Adipose tissue (tissue), 3 donors: Measurements from ENCODE around the gene HSD11B1. TPM values are rescaled to one million over a fixed set of nuclear protein-coding genes. Genes with fewer than 3 reads are reported as not detected.

ENCODE experiments used
- H3K27ac ChIP-seq: one replicate; pipeline ENCODE4 v1.5.1; 2013; ENCODE audit warnings: low read depth, low read length
- WGBS, 3 donors: extraction: QIAGEN DNeasy Blood & Tissue Kit; methylation state at CpG; one replicate each; pipeline ENCODE4 v1.1.7; 2013; 5-methylcytosine and 5-hydroxymethylcytosine counted together
- polyA plus RNA-seq, 3 donors: library from polyadenylated mRNA; stranded (reverse); fragments of 200-250 nt; gene quantifications; one replicate each; pipeline ENCODE4 v1.2.3, GENCODE V29; 2013
- donor health status: healthy with polysubstance abuse.
- donor health status: Bipolar disorder and iron deficiency.
- donor health status: healthy.

HSD11B1 gene
- polyA plus RNA-seq = 10 to 100 TPM in 1 of 3 donors, 1 to 10 TPM in 2; 1.3 to 17.5 (median 4.9) TPM

DNA sequence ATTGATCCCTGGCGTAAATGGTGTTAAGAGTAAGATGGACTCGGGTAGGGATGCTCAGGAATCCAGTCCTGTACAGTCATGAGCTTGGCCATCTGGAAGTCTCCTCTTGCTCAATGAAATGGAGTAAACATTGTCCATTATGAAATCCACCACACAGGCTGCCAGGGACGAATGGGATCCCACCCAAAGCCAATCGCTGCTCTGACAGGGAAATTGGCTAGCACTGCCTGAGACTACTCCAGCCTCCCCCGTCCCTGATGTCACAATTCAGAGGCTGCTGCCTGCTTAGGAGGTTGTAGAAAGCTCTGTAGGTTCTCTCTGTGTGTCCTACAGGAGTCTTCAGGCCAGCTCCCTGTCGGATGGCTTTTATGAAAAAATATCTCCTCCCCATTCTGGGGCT lies at the start of gene HSD11B1:
TSS of gene HSD11B1 (plus strand) at position 263 of the 400 bp plus-strand sequence. CDS start at position 360, 97 bp downstream.
- H3K27ac ChIP-seq = no peak within 1 kb of the TSS
- 51 to 76% (median 52%) methylated on average over 6 of the region's 6 CpGs for WGBS, 3 donors

GRCh38 chr1:209655411-209656231 lies 49.0 kb upstream of the HSD11B1 start:
- 68 to 85% (median 82%) methylated on average over 9 of the region's 9 CpGs for WGBS, 3 donors
- no peak overlapping the region for H3K27ac ChIP-seq

- no peak overlapping the region for H3K27ac ChIP-seq
- 69 to 89% (median 73%) methylated on average over 9 of the region's 9 CpGs for WGBS, 3 donors
Measured at GRCh38 chr1:209657140-209657879, 47.3 kb upstream of the HSD11B1 start.

DNA sequence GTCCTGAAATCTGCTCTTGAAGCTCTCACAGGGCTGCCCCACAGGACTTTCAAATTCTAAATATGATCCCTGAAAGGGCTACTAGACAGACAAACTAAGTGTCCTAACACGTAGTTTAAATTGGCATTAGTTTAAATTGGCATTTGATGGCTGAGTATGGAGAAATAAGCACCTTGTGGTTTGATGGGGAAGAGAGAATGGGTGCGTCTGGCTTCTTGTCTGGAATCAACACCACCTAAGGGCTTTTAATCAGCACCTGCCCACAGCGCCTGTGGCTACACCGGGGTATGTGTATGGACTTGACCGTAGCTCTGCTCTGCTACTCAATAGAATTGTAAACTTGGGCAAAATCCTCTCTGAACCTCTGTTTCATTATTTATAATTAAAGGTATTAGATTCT lies 46.7 kb upstream of the HSD11B1 start:
- 56 to 91% (median 83%) methylated on average over 5 of the region's 5 CpGs for WGBS, 3 donors
- H3K27ac ChIP-seq = no peak overlapping the region

DNA sequence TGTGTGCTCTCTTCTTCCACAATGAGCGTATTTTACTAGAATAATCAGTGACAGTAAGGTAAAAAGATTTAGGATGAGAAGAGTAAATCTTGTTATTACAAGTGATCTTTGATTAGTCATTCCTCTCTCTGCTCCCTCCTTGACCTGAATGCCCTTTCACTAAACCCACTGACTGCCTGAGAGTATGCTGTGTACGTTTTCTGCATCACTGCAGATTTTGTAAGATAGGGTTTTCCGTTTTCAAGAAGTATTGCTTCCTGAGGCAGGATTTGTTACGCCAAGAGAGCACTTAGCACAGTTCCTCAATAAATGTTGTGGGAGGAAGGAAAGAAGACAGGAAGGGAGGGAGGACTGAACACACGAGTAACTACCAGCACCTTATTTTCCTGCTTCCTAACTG lies 44.7 kb upstream of the HSD11B1 start:
- H3K27ac ChIP-seq = no peak overlapping the region
- 23 to 67% (median 33%) methylated on average over 5 of the region's 5 CpGs for WGBS, 3 donors

DNA sequence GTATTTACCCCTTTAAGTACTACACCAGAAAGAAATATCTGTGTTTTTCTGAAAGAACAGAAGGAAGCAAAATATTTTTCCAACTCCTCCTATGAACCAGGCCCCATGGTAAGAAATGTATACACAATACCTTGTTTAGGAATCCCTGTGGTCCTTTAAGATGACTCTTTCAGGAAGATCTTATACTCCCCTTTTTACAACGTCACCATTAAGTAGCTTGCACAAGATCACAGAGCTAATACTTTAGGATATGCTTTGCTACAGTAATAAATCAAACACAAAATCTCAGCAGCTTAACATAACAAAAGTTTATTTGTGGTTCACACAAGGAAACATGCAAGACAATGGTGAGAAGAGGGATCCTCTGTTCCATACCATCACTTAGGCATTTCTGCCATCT lies 43.6 kb upstream of the HSD11B1 start:
- H3K27ac ChIP-seq = no peak overlapping the region
- WGBS, 3 donors = 44 to 66% (median 53%) methylated on average over 1 of the region's 1 CpG

DNA sequence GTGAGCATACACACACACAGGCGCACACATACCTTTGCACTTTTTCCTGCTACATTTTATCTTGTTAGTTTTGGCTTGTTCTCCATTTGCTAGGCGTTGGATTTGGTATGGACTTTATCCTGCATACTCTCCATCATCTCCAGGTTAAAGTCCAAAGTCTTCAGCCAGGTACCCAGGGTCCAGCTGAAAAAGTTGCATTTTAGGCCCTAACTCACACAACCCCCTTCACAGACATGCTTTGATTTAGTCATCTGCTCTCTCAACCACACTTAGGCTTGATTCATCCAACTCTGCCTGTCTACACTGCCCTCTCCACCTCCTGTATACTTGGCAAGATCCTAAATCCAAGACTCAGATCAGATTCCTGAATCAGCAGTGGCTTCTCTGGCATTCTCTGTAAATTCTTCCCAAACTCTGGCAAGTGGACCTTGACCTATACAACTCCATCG lies 41.7 kb upstream of the HSD11B1 start:
- H3K27ac ChIP-seq = no peak overlapping the region
- 49 to 97% (median 91%) methylated on average over 3 of the region's 3 CpGs for WGBS, 3 donors

GRCh38 chr1:209667103-209667502 lies 37.5 kb upstream of the HSD11B1 start:
- WGBS, 3 donors = 68 to 100% (median 70%) methylated on average over 1 of the region's 1 CpG
- no peak overlapping the region for H3K27ac ChIP-seq

GRCh38 chr1:209667708-209668107 lies 36.9 kb upstream of the HSD11B1 start:
- H3K27ac ChIP-seq = no peak overlapping the region
- WGBS, 3 donors = 86 to 95% (median 86%) methylated on average over 4 of the region's 4 CpGs

DNA sequence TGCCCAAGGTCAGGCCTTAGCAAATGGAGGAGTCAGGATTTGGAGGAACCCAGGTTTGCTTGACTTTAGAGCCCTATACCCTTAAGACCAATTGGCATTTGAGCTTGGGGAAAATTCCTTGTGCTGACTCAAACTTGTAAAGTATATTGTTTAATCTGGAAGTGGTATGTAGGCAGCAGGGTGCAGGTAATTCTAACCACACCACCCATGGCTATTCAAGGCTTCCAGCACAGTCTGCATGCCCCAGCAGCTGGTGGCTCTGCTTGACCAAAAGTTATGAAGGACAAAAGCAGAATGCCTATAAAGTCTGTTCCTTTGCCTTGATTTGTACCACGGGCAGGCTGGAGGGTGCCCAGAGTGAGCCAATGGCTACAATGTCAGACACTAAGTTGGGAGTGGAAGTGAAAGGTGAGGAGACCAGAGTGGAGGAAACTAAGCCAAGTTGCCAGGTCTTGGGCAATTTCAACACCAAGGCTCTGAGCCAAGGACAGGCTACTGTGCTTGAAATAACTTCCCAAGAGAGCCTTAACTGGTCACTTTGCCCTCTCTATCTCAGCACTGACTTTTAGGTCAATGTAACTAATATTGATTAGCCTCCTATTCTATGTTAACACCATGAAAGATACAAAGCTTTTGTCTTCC lies 34.1 kb upstream of the HSD11B1 start:
- 69 to 86% (median 80%) methylated on average over 1 of the region's 1 CpG for WGBS, 3 donors
- H3K27ac ChIP-seq = no peak overlapping the region

- no peak overlapping the region for H3K27ac ChIP-seq
- WGBS, 3 donors = 41 to 50% (median 46%) methylated on average over 5 of the region's 5 CpGs
Measured at GRCh38 chr1:209672705-209673630, 31.7 kb upstream of the HSD11B1 start.

DNA sequence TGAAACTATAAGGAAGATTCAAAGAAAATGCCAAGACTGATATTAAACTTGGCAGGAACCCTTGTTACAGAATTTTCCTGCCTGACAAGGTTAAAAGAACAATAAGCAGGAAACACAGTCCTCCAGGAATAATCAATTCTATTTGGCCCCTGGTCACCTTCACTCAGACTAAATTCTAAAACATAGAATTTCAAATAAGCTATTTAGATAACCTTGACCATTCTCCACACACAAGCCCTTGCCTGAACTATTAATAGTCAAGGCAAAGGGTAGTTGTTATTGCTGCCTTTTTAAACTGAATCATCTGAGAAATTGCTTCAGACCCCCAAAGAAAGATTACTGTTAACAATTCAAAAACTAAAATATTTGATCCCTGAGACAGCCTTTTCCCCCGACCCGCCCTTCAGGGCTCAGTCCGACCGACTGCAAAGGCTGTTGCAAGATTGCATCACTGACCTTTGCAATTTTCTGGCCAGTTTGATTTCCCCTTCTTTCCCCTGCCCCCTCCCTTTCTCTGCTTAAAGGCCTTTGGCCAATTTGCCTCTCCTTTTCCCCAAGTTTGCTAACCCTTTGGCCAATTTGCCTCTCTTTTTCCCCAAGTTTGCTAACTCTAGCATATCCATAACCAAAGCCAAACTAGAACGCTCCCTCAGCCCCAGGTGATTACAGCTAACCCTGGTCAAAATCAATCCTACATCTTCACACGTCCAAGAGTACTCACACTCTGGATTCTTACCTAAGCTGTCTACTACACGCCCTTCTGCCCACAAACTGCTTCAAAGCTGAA lies 30.8 kb upstream of the HSD11B1 start:
- peak overlapping the region; percentile 87 for H3K27ac ChIP-seq
- 30 to 33% (median 31%) methylated on average over 7 of the region's 7 CpGs for WGBS, 3 donors

DNA sequence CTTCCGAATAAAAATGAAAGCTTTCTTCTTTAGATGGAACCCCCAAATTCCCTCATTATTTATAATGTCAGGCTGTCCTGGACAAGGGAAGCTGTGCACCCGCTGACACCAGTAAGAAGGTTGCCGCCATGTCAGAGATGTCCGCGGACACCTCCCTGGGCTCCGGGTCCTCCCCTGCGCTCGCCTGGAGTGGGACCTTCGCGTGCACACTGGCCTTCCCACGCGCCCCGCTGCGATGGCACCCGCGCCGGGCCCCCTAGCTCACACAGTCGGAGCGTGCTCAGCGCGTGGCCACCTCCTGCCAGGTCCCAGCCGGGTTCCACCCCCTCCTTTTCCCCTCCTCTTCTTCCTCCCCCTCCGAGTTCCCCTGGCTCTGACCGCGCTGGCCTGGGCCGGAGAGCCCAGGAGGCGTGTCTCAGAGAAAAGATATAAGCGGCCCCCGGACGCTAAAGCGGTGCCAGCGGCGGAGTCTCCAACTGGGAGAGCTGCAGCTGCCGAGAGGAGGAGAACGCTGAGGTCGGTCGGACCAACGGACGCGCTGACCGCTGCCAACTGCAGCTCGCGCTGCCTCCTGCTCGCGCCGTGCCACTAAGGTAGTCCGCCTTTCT lies 29.6 kb upstream of the HSD11B1 start, which contains the start of gene G0S2:
TSS of gene G0S2 (plus strand) at position 456 of the 608 bp plus-strand sequence. CDS start 273 bp downstream, outside the sequence.
- peak within 1 kb of the TSS; percentile 87 for H3K27ac ChIP-seq
- 1 to 6% (median 4%) methylated on average over 40 to 47 of the region's 47 CpGs for WGBS, 3 donors

DNA sequence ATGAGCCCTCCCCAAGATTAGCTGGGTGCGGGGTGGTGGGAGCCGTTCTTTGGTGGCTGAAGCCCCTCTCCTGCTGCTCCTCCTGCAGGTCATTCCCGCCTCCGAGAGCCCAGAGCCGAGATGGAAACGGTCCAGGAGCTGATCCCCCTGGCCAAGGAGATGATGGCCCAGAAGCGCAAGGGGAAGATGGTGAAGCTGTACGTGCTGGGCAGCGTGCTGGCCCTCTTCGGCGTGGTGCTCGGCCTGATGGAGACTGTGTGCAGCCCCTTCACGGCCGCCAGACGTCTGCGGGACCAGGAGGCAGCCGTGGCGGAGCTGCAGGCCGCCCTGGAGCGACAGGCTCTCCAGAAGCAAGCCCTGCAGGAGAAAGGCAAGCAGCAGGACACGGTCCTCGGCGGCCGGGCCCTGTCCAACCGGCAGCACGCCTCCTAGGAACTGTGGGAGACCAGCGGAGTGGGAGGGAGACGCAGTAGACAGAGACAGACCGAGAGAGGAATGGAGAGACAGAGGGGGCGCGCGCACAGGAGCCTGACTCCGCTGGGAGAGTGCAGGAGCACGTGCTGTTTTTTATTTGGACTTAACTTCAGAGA lies 29.0 kb upstream of the HSD11B1 start:
- H3K27ac ChIP-seq = peak overlapping the region; percentile 68
- 2 to 6% (median 2%) methylated on average over 34 of the region's 34 CpGs for WGBS, 3 donors

DNA sequence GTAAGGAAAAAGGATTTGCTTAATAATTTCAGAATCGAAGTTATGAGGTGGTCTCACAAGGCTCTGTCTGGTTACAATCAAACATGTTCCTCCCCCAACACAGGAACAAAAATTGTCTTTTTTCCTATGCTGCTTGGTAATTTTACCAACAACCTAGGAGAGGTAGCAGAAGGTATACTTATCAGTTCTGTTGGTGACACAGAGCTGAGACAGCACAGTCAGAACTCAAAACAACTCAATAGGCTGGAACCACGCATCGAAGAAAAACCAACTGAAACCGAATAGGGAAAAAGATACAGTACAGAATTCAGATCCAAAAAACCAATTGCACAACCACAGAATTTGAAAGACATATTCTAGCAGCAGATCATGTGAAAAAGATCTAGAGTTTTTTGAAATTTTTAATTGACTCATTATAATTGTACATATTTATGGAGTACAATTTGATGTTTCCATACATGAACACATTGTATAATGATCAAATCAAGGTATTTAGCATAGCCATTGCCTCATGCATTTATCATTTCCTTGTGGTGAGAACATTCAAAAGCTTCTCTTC lies 25.6 kb upstream of the HSD11B1 start:
- WGBS, 3 donors = 80 to 85% (median 85%) methylated on average over 4 of the region's 4 CpGs
- no peak overlapping the region for H3K27ac ChIP-seq

GRCh38 chr1:209685821-209686220 lies 18.8 kb upstream of the HSD11B1 start:
- 47 to 75% (median 62%) methylated on average over 4 of the region's 4 CpGs for WGBS, 3 donors
- H3K27ac ChIP-seq = no peak overlapping the region
